NCI-H1436 (cell line): Measurements from ENCODE around the gene ADIG.

Source experiments
- DNase-seq: peaks from one replicate; lab custom pipeline; 2025; lab: John Stamatoyannopoulos, UW

Gene ADIG

DNA sequence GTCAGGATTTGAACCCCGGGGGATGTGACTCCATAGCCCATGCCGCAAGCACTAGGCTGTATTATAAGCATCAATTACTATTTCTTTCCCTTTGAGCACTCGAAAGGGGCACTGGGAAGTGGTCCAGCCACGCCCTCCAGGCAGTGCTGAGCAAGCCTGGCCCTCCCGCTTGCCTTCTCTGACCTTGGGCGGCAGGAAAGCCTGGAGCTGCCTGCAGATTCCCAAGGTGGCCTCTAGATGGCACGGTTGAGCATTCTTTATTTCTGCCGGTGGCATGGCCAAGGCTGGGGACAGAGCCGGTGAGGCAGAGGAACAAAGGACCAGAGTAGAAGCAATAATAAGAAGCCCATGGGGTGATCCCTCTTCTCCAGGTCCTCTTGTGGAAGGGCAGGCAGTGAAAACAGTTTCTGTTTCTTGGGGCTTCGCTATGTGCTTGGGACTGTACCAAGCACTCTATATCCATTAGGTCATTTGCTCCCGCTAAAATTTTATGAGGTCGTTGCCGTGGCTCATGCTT, 52.6 kb downstream of the ADIG start:
- peak; percentile 57 for DNase-seq

DNA sequence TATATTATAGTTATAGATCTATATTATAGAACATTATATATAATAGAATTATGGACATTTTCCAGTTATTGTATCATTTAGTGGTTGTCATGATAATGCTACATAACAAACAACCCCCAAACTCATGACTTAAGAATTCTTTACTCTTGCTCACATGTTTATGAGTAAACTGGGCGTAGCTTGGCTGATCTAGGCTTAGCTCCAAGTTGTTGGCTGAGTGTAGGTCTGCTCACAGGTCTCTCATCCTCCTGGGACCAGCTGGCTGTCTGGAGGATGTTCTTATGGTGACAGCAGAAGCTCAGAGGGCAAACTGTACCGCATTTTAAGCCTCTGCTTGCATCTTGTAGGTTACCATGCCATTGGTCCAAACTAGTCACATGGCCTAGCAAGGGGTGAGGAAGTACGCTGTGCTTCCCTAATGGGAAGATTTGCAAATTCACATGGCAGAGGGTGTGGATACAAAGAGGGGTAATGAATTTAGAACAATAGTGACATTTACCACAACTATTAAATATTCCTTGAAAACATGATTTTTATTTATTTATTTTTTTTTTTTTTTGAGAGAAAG, 54.8 kb downstream of the ADIG start:
- no peak for DNase-seq
